ENCODE measurements around the gene NACAD. TPM values are rescaled to one million over a fixed set of nuclear protein-coding genes. Genes with fewer than 3 reads are reported as not detected.

The NACAD gene
- total and polyA plus RNA-seq, 2 experiments from 2014 or later: 1.4 to 3.9 TPM

DNA sequence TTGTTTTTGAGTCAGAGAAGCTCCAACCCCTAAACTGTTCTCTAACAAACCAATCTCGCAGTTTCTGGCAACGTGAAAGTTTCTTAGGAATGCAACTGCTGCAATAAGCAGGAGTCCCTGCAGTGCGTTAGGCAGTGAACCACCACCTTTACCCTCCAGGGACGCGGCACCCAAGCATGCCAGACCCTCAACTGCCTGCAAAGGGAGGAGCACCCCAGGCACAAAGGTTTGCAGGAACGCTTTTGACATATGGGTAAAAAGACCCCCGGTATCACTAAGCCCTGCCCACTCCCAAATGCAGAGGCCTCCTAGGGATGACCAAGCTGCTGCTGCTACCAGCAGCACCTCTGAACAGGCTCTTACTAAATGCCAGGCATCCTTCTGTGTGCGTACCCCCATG lies 18.1 kb upstream of the NACAD start:
- H4K20me1 ChIP-seq (ENCODE audit: insufficient read depth, poor library complexity, severe bottlenecking): peaks cover 11% of the 10 kb centered on the region
- no peaks in the 10 kb centered on the region for H3K36me3 ChIP-seq (replicated peaks; ENCODE audit: insufficient read depth, low read depth)
- peaks cover 8% of the 10 kb centered on the region for H3K4me1 ChIP-seq (ENCODE audit: insufficient read depth)
- no peak overlapping the region for H3K4me2 ChIP-seq
- DNase-seq (ENCODE audit: low spot score): no peak
- no peaks in the 10 kb centered on the region for H3K27me3 ChIP-seq
- H3K9me3 ChIP-seq (ENCODE audit: low read depth): no peaks in the 10 kb centered on the region
- peaks cover 47% of the 10 kb centered on the region for H3K79me2 ChIP-seq
- H2AFZ ChIP-seq: no peak overlapping the region
- TF ChIP-seq EZH2 (IDR thresholded peaks at IDR 0.05; ENCODE audit: borderline replicate concordance): no peak
- TF ChIP-seq, protein P1, sequence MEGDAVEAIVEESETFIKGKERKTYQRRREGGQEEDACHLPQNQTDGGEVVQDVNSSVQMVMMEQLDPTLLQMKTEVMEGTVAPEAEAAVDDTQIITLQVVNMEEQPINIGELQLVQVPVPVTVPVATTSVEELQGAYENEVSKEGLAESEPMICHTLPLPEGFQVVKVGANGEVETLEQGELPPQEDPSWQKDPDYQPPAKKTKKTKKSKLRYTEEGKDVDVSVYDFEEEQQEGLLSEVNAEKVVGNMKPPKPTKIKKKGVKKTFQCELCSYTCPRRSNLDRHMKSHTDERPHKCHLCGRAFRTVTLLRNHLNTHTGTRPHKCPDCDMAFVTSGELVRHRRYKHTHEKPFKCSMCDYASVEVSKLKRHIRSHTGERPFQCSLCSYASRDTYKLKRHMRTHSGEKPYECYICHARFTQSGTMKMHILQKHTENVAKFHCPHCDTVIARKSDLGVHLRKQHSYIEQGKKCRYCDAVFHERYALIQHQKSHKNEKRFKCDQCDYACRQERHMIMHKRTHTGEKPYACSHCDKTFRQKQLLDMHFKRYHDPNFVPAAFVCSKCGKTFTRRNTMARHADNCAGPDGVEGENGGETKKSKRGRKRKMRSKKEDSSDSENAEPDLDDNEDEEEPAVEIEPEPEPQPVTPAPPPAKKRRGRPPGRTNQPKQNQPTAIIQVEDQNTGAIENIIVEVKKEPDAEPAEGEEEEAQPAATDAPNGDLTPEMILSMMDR (IDR thresholded peaks at IDR 0.05; ENCODE audit: poor library complexity): no peak
- no peak for TF ChIP-seq EZH2phosphoT487 (IDR thresholded peaks at IDR 0.05; ENCODE audit: low read depth, severe bottlenecking, unreplicated experiment)
- 75% methylated on average over 8 of the region's 8 CpGs for WGBS (ENCODE audit: low lambda C conversion rate, missing lambda C conversion rate)
- no peak overlapping the region for H3K27ac ChIP-seq
- H3K4me3 ChIP-seq: no peak overlapping the region
- H3K9me2 ChIP-seq (replicated peaks; ENCODE audit: insufficient read depth): no peaks in the 10 kb centered on the region

DNA sequence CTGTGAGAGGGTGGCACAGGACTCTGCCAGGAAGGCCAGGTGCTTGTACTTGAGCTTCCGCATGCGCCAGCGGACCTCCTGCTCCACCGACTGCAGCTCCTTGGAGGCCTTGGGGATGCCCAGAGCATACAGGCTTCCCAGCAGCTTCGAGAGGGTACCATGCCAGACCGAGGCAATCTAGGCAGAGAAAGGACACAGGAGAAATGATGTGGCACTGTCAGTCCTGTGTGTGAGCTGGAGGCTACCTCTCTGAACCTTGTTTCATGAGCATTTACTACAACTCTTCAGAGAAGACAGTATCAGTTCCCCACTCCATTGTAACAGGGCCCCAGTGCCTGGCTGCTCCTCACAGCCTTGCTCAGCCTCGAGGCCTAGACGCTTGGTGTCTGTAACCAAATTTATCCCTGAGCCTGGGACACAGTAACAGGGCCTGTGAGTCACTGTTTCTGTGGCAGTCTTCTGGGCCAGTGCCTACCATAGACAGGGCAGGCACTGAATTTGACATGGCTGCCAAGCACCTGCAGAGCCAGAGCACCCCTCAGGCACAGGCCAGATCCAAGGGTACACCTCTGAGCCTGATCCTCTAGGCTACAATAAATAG lies 16.9 kb upstream of the NACAD start:
- 95% methylated on average over 8 of the region's 8 CpGs for WGBS (ENCODE audit: low lambda C conversion rate, missing lambda C conversion rate)
- no peak overlapping the region for H3K27ac ChIP-seq
- peaks cover 8% of the 10 kb centered on the region for H3K4me1 ChIP-seq (ENCODE audit: insufficient read depth)
- H3K27me3 ChIP-seq: no peaks in the 10 kb centered on the region
- H4K20me1 ChIP-seq (ENCODE audit: insufficient read depth, poor library complexity, severe bottlenecking): peaks cover 11% of the 10 kb centered on the region
- no peaks in the 10 kb centered on the region for H3K9me3 ChIP-seq (ENCODE audit: low read depth)
- H2AFZ ChIP-seq: no peak overlapping the region
- peaks cover 41% of the 10 kb centered on the region for H3K79me2 ChIP-seq
- DNase-seq (ENCODE audit: low spot score): no peak
- H3K4me3 ChIP-seq: no peak overlapping the region
- H3K4me2 ChIP-seq: no peak overlapping the region
- no peaks in the 10 kb centered on the region for H3K36me3 ChIP-seq (replicated peaks; ENCODE audit: insufficient read depth, low read depth)
- TF ChIP-seq, protein P1 (IDR thresholded peaks at IDR 0.05; ENCODE audit: poor library complexity): no peak
- TF ChIP-seq EZH2phosphoT487 (IDR thresholded peaks at IDR 0.05; ENCODE audit: low read depth, severe bottlenecking, unreplicated experiment) (no peak), EZH2 (IDR thresholded peaks at IDR 0.05; ENCODE audit: borderline replicate concordance) (no peak)
- H3K9me2 ChIP-seq (replicated peaks; ENCODE audit: insufficient read depth): no peaks in the 10 kb centered on the region

DNA sequence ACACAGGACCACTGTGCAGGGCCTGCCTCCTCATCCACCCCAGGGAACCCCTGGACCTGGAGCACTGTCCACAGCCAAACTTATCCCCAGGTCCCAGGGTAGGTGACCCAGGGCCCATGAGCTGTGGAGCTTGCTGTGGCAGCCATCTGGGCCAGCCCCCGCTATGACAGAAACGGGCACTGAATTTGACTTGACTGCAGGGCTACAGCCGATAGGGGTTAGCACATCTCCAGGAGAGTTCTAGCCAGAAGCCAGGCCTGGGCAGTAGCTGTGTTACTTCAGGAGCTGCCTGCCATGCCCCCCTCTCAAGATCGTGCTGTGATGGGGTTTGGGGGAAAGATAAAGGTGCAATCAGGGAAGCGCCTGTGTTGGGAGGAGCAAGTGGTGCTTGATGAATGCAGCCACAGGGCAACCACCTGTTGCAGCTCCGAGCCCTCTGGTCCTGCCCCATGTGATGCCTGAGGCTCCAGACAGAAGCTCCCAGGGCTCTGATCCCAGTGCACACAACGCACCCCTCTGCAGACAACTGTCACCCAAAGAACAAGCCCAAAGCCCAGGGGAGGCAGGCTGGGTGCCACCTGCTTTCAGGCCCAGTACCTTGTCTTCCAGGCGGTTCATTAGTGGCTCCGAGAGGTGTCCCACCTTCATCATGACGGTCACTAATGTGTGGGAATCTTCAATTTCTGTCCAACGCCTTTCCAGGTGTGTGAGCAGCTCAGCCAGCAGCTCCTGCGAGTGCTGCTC lies 16.2 kb upstream of the NACAD start:
- Histone ChIP-seq H3K79me2 (peaks cover 34% of the 10 kb centered on the region), H3K36me3 (replicated peaks; ENCODE audit: insufficient read depth, low read depth) (no peaks in the 10 kb centered on the region)
- WGBS (ENCODE audit: low lambda C conversion rate, missing lambda C conversion rate): 95% methylated on average over 12 of the region's 12 CpGs

More for the DNA sequence above, 16.2 kb upstream of the NACAD start:
- DNase-seq (ENCODE audit: low spot score): no peak
- no peak overlapping the region for H3K4me2 ChIP-seq
- H3K27ac ChIP-seq: no peak overlapping the region
- peaks cover 11% of the 10 kb centered on the region for H4K20me1 ChIP-seq (ENCODE audit: insufficient read depth, poor library complexity, severe bottlenecking)
- H3K4me1 ChIP-seq (ENCODE audit: insufficient read depth): peaks cover under 1% of the 10 kb centered on the region
- no peak overlapping the region for H2AFZ ChIP-seq
- TF ChIP-seq, protein P1 (IDR thresholded peaks at IDR 0.05; ENCODE audit: poor library complexity): no peak
- no peak for TF ChIP-seq EZH2 (IDR thresholded peaks at IDR 0.05; ENCODE audit: borderline replicate concordance)
- TF ChIP-seq EZH2phosphoT487 (IDR thresholded peaks at IDR 0.05; ENCODE audit: low read depth, severe bottlenecking, unreplicated experiment): no peak
- H3K4me3 ChIP-seq: no peak overlapping the region
- H3K9me2 ChIP-seq (replicated peaks; ENCODE audit: insufficient read depth): no peaks in the 10 kb centered on the region
- no peaks in the 10 kb centered on the region for H3K27me3 ChIP-seq
- H3K9me3 ChIP-seq (ENCODE audit: low read depth): no peaks in the 10 kb centered on the region
